ENCODE measurements around the gene CAMKK2.
"Not testable (repeated sequence)": the region's sequence is repeated elsewhere in the genome, so short reads cannot be mapped to it uniquely, and the experiment has no call there.

CAMKK2 gene

DNA sequence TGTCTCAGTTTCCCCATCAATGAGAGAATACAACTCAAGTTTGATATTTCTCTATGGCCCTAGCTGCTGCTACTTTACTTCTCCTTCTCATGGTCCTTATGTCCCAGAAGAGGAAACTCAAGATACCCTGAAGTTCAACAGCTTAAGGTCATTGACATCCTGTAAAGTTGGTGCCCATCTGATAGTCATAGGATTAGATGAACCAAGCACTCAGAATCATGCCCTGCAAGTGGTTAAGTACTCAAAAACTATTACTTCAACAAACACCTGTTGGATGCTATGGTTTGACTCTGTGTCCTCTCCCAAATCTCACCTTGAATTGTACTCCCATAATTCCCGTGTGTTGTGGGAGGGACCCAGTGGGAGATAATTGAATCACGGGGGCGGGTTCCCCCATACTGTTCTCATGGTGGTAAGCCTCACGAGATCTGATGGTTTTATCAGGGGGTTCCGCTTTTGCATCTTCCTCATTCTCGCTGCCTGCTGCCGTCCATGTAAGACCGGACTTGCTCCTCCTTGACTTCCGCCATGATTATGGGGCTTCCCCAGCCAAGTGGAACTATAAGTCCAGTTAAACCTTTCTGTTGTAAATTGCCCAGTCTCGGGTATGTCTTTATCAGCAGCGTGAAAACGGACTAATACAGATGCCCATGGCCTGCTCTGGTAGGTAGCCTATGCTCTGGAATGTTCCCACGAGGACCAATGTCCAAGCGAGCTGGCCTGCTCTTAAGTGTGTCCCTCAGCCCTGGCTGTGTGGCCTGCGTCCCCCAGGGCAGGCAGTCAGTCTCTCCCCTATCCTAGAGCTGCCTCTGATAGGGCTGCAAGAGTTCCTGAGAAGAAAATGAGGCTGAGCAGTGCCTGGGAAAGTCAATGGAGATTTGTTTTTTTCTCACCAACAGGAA, 18.1 kb downstream of the CAMKK2 start:
- no peak for DNase-seq

GRCh38 chr12:121277374-121277759, 19.1 kb downstream of the CAMKK2 start:
- no peak for DNase-seq

DNA sequence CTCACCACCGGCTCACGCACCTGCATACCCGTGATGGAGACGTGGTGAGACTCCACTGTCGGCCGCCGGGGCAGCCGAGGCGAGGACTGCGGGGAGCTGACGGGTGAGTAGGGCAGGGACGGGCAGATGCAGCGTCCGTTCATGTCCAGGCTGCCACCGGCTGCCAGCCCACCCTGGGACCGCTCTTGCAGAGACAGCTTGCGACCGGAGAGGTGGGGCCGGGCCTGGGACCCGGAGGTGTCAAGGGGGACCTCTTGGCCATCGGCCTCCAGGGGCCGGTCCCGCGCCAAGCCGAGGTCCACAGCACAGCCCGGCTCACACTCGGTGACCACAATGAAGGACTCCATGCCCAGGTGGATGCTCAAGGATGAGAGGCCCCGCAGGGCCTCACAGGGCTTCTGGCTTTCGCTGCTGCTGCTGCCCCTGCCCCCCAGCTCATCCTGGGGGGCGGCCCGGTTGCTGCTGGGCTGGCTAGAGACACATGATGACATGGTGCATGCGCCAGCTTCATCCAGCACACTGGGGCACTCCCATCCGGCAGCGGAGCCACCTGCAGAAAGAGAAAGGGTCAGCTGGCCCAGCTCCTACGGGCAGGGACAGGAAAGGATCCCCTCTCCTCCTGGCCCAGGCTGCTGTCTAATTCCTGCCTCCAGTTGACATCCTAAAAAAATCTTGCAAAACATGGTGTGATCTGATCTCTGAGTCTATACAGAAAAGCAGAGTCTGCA, 22.3 kb downstream of the CAMKK2 start:
- DNase-seq, result no peak

- DNase-seq, result no peak
Measured at GRCh38 chr12:121273364-121273896, 23.1 kb downstream of the CAMKK2 start.

DNA sequence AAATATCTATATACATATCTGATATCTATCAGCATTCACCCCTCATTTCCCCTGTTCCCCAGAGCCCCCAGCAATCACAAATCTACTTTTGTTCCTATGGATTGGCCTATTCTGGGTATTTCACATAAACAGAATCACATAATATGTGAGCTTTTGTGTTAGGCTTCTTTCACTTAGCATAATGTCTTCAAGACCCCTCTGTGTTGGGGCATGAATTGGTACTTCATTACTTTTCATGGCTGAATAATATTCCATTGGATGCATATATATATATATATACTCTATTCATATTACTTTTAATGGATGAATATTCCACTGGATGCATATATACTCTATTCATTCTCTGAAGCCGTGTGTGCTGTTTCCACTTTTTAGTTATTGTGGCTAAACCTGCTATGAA, 28.7 kb downstream of the CAMKK2 start:
- DNase-seq, result no peak

DNA sequence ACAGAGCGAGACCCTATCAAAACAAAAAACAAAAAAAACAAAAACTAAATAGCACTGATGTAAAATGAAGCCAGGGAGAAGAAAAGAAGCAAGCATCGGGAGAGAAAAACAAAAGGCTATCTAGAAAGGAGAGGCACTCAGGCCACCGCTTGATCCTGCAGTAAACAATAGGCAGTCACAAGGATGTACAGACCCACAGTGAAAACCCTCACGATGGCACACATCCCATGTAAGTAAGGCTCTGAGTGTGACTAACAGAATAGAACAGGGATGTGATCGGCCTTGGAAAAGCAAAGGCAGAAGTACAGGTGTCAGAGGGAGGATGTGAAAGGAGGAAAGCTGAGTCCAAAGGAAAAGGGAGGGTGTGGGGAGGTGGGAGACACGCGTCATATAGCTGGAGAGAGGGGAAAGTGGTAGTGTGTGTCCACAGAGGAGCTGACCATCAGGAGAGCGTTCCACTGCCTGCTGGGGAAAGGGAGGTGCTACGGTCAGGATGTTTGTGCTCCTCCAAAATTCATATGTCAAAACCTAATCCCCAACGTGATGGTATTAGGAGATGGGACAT, 31.5 kb downstream of the CAMKK2 start:
- DNase-seq, result no peak

DNA sequence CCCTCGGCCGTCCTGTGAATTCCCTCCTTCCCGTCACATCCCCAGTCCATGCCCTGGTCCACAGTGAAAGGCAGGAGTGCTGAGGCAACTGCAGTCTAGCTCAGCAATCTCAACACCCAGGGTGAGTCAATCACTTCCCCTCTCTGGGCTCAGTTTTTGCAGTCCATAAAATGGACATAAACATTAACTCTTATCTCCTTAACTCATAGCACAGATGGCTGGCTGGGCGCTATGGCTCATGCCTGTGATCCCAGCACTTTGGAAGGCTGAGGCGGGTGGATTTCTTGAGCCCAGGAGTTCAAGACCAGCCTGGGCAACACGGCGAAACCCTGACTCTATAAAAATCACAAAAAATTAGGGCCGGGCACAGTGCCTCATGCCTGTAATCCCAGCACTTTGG, 32.4 kb downstream of the CAMKK2 start:
- no peak for DNase-seq

DNA sequence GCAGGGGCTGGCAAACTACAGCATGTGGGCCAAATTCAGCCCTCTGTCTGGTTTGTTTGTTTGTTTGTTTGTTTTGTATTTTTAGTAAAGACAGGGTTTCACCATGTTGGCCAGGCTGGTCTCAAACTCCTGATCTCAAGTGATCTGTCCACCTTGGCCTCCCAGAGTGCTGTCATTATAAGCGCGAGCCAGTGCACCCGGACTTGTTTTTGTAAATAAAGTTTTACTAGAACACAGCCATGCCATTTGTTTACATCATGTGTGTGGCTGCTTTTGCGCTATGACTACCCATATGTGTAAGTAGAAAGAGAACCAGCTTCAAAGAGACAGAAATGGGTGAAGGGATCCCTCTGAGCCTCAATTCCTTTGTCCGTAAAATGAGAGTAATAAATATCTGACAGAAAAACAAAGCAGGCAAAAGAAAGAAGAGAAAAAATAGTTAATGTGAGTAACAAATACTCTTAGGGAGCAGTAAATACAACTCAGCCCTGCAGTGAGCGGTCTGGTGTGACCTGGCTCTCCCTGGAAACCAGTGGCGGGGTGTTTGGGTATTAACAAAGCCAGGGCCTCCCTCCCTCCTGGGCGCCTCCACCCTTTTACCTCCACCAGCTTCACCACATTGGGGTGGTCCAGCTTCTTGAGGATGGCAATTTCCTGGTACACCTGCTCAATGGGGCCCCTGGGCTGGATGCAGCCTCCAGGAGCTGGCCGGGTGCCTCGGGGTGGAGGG, 33.1 kb downstream of the CAMKK2 start:
- DNase-seq, result no peak

DNA sequence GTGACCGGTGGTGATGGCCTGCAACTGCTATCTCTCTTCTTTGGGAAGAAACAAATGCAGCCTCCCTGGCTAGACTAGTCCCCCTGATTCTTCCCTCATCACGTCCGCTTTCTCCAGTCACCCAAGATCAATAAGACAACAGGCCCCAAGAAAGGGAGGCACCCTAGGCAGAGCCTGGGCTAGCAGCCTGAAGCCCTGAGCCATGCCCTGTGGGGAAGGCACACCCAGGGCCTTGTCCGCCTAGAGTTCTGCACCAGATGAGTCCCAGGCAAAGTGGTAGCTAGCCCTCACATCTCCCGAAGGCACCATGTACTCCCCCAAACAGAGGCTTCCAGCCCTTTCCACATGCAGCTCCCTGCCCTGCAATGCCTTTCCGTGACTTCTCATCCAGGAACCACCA, 35.1 kb downstream of the CAMKK2 start:
- DNase-seq, result no peak

DNA sequence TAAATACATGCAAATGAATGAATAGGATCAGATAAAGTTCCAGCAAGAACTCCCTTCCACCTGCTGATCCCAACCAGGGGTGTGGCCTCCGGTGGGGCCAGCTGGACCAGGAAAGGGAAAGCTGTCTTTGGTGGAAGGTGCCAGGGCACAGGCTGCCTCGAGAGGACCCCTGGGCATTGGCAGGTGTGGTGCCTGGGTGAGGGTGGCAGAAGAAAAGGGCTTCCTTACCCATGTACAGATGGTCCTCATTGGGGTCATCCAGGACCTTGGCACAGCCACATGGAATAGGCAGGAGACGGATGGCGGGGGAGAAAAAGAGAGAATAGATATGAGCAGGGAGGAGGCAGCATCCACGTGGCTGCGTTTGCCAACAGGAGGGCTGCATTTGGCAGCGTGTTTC, 36.4 kb downstream of the CAMKK2 start:
- DNase-seq, result no peak

DNA sequence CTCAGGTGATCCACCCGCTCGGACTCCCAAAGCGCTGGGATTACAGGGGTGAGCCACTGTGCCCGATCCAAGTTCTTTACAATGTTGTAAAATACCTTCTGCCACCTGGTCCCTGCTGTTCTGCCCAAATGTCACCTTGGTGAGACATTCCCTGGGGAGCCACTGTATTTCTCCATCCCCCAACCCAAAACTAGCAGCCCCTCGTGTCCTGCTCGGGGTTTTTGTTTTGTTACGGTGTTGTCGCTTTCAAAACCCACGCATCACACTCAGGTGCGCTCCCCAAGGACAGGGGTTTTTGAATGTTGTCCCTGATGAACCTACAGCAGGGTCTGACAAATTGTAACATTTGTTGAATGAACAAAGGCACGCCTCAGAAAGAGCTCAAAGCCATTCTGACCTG, 37.4 kb downstream of the CAMKK2 start:
- DNase-seq, result no peak

DNA sequence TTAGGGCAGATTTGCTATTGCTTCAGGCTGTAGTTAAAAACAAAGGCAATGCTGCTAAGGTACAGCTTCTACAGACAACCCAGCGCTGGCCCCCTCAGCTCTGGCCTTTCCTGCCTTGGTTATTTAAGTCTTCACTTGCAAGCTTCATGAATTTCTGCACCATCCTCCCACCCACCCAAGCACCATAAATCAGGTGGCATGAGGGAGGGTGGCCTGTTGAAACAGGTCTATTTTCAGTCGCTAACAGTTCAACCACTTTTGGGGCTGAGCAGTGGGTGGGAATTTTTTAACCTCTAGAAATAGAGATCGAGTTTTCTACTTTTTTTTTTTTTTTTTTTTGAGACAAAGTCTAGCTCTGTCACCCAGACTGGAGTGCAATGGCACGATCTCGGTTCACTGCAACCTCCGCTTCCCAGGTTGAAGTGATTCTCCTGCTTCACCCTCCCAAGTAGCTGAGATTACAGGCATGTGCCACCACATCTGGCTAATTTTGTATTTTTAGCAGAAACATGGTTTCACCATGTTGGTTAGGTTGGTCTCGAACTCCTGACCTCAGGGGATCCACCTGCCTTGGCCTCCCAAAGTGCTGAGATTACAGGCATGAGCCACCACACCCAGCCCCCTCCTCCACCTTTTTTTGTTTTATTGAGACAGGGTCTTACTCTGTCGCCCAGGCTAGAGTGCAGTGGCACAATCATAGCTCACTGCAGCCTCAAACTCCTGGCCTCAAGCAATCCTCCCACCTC, 38.6 kb downstream of the CAMKK2 start:
- not testable (repeated sequence) for DNase-seq

- no peak for DNase-seq
Measured at GRCh38 chr12:121255433-121255832, 41.1 kb downstream of the CAMKK2 start.

- no peak for DNase-seq
Measured at GRCh38 chr12:121253638-121254335, 42.7 kb downstream of the CAMKK2 start.

DNA sequence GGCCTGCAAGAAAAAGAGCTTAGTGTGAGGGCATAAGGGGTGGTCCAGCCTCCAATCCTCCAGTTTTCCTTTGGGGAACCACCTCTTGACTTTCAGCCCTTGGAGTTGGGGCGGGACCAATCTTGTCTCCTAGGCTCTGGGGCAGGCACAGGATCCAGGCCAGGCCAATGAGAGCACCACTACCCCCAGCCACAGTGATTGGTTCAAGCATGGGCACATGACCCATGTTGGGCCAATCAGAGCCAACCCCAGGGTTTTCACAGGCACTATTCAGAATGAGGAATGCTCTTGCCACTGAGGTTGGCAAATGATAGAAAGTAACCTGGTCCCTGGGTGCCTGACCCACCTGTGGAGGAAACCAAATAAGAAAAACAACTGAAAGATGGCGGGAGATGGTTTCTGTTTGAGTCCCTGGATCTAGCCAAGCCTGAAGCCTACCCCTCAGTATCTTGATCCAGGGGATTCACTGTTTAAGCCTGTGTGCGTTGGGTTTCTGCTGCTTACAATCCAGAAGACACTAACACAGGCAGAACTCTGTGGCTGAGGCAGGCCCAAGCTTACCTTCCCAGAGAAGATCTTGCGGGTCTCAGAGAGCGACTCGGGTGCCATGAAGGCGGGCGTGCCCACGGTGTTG, 43.7 kb downstream of the CAMKK2 start:
- DNase-seq, result no peak

DNA sequence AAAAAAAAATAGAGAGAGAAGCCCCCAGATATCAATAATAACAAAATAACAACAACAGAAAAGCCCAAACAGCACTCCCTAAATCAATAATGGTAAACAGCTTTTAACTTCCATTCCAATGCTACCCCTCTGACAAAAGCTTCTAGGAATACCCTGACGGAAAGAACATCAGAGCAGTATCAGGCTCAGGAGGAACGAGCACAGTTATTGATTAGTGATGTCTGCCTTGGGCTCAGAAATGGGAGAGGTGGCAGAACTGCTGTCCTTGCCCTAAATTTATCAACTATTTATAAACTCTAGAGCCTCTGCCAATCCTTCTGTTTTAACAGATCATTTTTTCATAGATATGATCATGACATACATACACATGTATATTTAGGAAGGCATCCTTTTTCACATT, 44.7 kb downstream of the CAMKK2 start:
- no peak for DNase-seq

DNA sequence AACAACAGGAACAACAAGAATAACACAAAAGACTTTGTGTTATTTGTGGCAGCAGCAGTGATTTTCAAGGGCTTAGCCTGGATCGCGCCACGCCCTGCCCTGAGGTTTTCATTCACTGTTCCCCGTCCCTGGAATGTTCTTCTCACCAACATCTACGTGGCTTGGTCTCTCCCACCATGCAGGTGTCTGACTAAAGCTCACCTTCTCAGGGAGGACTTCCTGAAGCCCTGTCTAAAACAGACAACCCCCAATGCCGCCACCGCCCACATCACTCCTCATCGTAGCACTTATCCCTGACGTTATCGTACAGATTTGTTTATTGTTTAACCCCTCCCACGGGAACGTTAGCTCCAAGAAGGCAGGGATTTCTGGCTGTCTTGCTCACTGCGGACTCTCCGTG, 46.1 kb downstream of the CAMKK2 start:
- no peak for DNase-seq

GRCh38 chr12:121248622-121249021, 47.9 kb downstream of the CAMKK2 start:
- no peak for DNase-seq

DNA sequence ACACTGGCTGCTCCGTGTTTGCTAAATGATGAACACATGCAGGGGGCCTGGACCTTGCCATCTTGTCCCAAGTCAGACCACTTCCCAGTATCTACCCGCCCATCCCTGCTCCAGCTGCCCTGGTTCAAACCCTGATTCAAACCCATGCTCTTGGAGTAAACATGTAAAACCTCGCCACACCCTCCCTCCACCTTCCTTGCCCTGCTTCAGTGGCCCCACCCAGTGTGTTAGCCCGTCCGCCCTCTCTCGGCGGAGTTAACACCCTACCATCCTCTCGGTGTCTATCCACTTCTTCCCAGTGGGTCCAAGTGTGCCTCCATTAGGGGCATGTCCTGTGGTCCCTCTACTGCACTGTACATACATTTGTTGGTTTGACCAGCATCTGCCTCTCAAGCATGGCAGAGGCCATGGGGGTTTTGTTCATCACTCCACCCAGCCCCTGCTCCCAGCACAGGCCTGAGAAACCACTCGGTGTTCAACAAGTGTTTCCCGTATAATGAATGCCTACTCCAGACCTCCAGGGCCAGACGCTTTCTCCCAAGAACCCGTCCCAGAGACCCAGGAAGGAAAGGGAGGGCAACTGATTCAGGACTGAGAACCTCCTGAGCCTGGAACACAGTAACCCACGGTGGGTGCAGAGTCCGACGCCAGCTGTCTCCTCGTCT, 49.5 kb downstream of the CAMKK2 start:
- no peak for DNase-seq

- DNase-seq, result no peak
Measured at GRCh38 chr12:121245951-121246350, 50.6 kb downstream of the CAMKK2 start.

DNA sequence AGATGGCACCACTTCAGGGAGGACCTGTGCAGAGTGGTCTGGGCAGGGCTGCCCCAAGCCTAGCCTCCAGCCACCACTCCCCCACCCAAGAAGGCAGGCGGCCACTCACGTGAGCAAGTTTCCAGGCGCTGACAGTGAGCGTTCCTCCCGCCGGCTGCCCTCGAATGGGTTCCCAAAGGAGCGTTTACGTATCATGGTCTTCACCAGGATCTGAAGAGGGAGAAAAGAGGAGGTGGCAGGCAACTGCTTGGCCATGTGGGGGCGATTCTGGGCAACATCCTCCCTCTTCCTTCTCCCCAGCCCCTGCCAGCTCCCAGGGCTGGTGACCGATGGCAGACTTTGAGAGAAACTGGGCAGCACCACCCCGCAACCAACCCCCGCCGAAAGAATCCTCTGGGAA, 51.5 kb downstream of the CAMKK2 start:
- no peak for DNase-seq

Measured in NCI-H524 (cell line).